NCI-H2081 treated with DMSO at 0.1 percent for 48 hours (cell line): ENCODE results near the gene GRB10.

Experiments
- DNase-seq: peaks from one replicate; lab custom pipeline; 2025; lab: John Stamatoyannopoulos, UW

The GRB10 gene

GRCh38 chr7:50803359-50804337, 21.0 kb upstream of the GRB10 start:
- DNase-seq = no peak

GRCh38 chr7:50801907-50802306, 19.2 kb upstream of the GRB10 start:
- DNase-seq = no peak

GRCh38 chr7:50799873-50800272, 17.2 kb upstream of the GRB10 start:
- DNase-seq = no peak

GRCh38 chr7:50798126-50798525, 15.4 kb upstream of the GRB10 start:
- DNase-seq = no peak

GRCh38 chr7:50795831-50796230, 13.1 kb upstream of the GRB10 start:
- DNase-seq = no peak

GRCh38 chr7:50795253-50795652, 12.6 kb upstream of the GRB10 start:
- no peak for DNase-seq

- no peak for DNase-seq
Observed at GRCh38 chr7:50793947-50794570, 11.4 kb upstream of the GRB10 start.

GRCh38 chr7:50793120-50793946, 10.6 kb upstream of the GRB10 start:
- no peak for DNase-seq

GRCh38 chr7:50792342-50793119, 9.8 kb upstream of the GRB10 start:
- DNase-seq = no peak

GRCh38 chr7:50791938-50792341, 9.2 kb upstream of the GRB10 start:
- no peak for DNase-seq

GRCh38 chr7:50791363-50791937, 8.8 kb upstream of the GRB10 start:
- DNase-seq = no peak

GRCh38 chr7:50790381-50790780, 7.7 kb upstream of the GRB10 start:
- no peak for DNase-seq

- DNase-seq = no peak
Observed at GRCh38 chr7:50788382-50788781, 5.7 kb upstream of the GRB10 start.

- DNase-seq = no peak
Observed at GRCh38 chr7:50787825-50788224, 5.1 kb upstream of the GRB10 start.

GRCh38 chr7:50785346-50785745, 2.6 kb upstream of the GRB10 start:
- DNase-seq = no peak

GRCh38 chr7:50783801-50784507, 1.3 kb upstream of the GRB10 start:
- DNase-seq = no peak

- DNase-seq = no peak
Observed at GRCh38 chr7:50783303-50783702, 607 bp upstream of the GRB10 start.

GRCh38 chr7:50781381-50782293, 1.1 kb downstream of the GRB10 start:
- DNase-seq = no peak

GRCh38 chr7:50780436-50780835, 2.3 kb downstream of the GRB10 start:
- no peak for DNase-seq

GRCh38 chr7:50779427-50779826, 3.3 kb downstream of the GRB10 start:
- DNase-seq = no peak
